ENCODE results near the gene JAZF1. TPM values are rescaled to one million over a fixed set of nuclear protein-coding genes. Genes with fewer than 3 reads are reported as not detected.

Gene JAZF1
- total RNA-seq, 1 experiment from 2014 or later = 3.4 TPM

- H3K4me2 ChIP-seq (ENCODE audit: low read length) = no peak overlapping the region
- H3K27me3 ChIP-seq (ENCODE audit: insufficient read depth, low read length) = no peaks in the 10 kb centered on the region
- CTCF ChIA-PET = no interaction called here
- RAD21 ChIA-PET (ENCODE audit: low non-redundant PET in 1 of 2, low total read pairs in 2 of 2, uncharacterized antibody in 2 of 2, unreplicated experiment in 2 of 2) = no interaction called here
- POLR2A ChIA-PET = no interaction called here
- H3K79me2 ChIP-seq (ENCODE audit: insufficient read depth, low read length) = no peaks in the 10 kb centered on the region
- H3K9me3 ChIP-seq (ENCODE audit: control insufficient read depth in 1 of 2, insufficient read depth in 1 of 2, low read depth in 1 of 2, low read length in 2 of 2) = no peaks in the 10 kb centered on the region
- H3K4me3 ChIP-seq (replicated peaks in 1 of 2; ENCODE audit: low read depth in 1 of 2, low read length in 2 of 2) = no peak overlapping the region
- H2AFZ ChIP-seq (ENCODE audit: low read depth, low read length, poor library complexity, severe bottlenecking) = no peak overlapping the region
- H3K27ac ChIP-seq (ENCODE audit: low read depth, low read length) = no peak overlapping the region
- no peak for TF ChIP-seq CBX3 (IDR thresholded peaks at IDR 0.05; ENCODE audit: low read depth)
- no peak for TF ChIP-seq EZH2 (IDR thresholded peaks at IDR 0.05)
- no peak for TF ChIP-seq CTCF (IDR thresholded peaks at IDR 0.05 in 2 of 3, conservative IDR thresholded peaks at IDR 0.05 in 1 of 3; ENCODE audit: borderline replicate concordance in 1 of 3, insufficient read depth in 1 of 3, low read depth in 2 of 3, low read length in 2 of 3)
- no peak for TF ChIP-seq TCF7L2 (IDR thresholded peaks at IDR 0.05; ENCODE audit: borderline replicate concordance, extremely low read depth, insufficient read depth, insufficient read length)
- TF ChIP-seq SIN3A (IDR thresholded peaks at IDR 0.05; ENCODE audit: low read depth) = no peak
- no peak for TF ChIP-seq ELF1 (IDR thresholded peaks at IDR 0.05; ENCODE audit: borderline replicate concordance, low read depth)
- no peak for TF ChIP-seq MAX (IDR thresholded peaks at IDR 0.05)
- TF ChIP-seq SP1 (IDR thresholded peaks at IDR 0.05; ENCODE audit: low read depth) = no peak
- no peak for TF ChIP-seq POLR2A (IDR thresholded peaks at IDR 0.05; ENCODE audit: borderline replicate concordance, extremely low read depth, insufficient read depth, insufficient read length)
- no peak for TF ChIP-seq SRF (IDR thresholded peaks at IDR 0.05; ENCODE audit: low read depth)
- no peak for TF ChIP-seq EZH2phosphoT487 (IDR thresholded peaks at IDR 0.05; ENCODE audit: borderline replicate concordance)
- TF ChIP-seq ZFX (IDR thresholded peaks at IDR 0.05) = no peak
- TF ChIP-seq REST (IDR thresholded peaks at IDR 0.05; ENCODE audit: low read depth) = no peak
- no peak for TF ChIP-seq JUND (IDR thresholded peaks at IDR 0.05)
- no peaks in the 10 kb centered on the region for H3K36me3 ChIP-seq (ENCODE audit: control insufficient read depth in 1 of 2, insufficient read depth in 2 of 2, low read length in 2 of 2)
- H4K20me1 ChIP-seq (ENCODE audit: insufficient read depth) = no peaks in the 10 kb centered on the region
- no peaks in the 10 kb centered on the region for H3K9me2 ChIP-seq (ENCODE audit: insufficient read depth)
- BruUV-seq (replicated peaks) = no TSS peak
- H3K4me1 ChIP-seq (ENCODE audit: control insufficient read depth in 1 of 2, insufficient read depth in 2 of 2, low read length in 2 of 2) = no peaks in the 10 kb centered on the region
- ATAC-seq (no peak), DNase-seq (ENCODE audit: low read depth, low spot score) (no peak)
- intact Hi-C loops (cut with micrococcal nuclease) = no loop called here
- no peak overlapping the region for H3K9ac ChIP-seq (ENCODE audit: low read length)
These were observed 280.6 kb downstream of the JAZF1 start for GRCh38 chr7:27900006-27900405.
